IMR-90 (cell line): ENCODE measurements around the gene BRSK1.

ENCODE experiments used
- ELK1 ChIP-seq: fragments of 150-350 bp; IDR thresholded peaks from 2 replicates; pipeline ENCODE4 v1.6.1; 2016; ENCODE audit warnings: low read depth, mild to moderate bottlenecking, low read length, moderate library complexity, borderline replicate concordance
- NFE2L2 ChIP-seq: fragments of 150-350 bp; IDR thresholded peaks from 2 replicates; pipeline ENCODE4 v1.6.1; 2016; ENCODE audit warnings: low read depth, mild to moderate bottlenecking, low read length
- RAD21 ChIP-seq: IDR thresholded peaks from 2 replicates; pipeline ENCODE4 v1.6.1; 2012; ENCODE audit warnings: low read length, improper control_type of control experiment
- SMC3 ChIP-seq: fragments of 150-350 bp; IDR thresholded peaks from 2 replicates; pipeline ENCODE4 v1.6.1; 2016; ENCODE audit warnings: low read depth, mild to moderate bottlenecking, antibody characterized with exemption, low read length, moderate library complexity
- TF ChIP-seq, protein P1 (sequence below): conservative IDR thresholded peaks from 2 replicates; pipeline ENCODE4 v1.5.1; 2012; ENCODE audit warnings: mild to moderate bottlenecking, low read depth, low read length, improper control_type of control experiment

- TF ChIP-seq ELK1 = no peak
- no peak for TF ChIP-seq RAD21
- TF ChIP-seq, protein P1, sequence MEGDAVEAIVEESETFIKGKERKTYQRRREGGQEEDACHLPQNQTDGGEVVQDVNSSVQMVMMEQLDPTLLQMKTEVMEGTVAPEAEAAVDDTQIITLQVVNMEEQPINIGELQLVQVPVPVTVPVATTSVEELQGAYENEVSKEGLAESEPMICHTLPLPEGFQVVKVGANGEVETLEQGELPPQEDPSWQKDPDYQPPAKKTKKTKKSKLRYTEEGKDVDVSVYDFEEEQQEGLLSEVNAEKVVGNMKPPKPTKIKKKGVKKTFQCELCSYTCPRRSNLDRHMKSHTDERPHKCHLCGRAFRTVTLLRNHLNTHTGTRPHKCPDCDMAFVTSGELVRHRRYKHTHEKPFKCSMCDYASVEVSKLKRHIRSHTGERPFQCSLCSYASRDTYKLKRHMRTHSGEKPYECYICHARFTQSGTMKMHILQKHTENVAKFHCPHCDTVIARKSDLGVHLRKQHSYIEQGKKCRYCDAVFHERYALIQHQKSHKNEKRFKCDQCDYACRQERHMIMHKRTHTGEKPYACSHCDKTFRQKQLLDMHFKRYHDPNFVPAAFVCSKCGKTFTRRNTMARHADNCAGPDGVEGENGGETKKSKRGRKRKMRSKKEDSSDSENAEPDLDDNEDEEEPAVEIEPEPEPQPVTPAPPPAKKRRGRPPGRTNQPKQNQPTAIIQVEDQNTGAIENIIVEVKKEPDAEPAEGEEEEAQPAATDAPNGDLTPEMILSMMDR = no peak
- no peak for TF ChIP-seq SMC3
- TF ChIP-seq NFE2L2 = no peak
Observed at GRCh38 chr19:55269299-55269698, 14.5 kb upstream of the BRSK1 start.
